Measurements from ENCODE around the gene ARNT2. TPM values are rescaled to one million over a fixed set of nuclear protein-coding genes. Genes with fewer than 3 reads are reported as not detected.

Gene ARNT2
- total and polyA plus RNA-seq, 2 of the 13 experiments (the other 11 are each of a cell fraction or from before 2014, with no cell fraction given) = 0.69 to 1.7 TPM

DNA sequence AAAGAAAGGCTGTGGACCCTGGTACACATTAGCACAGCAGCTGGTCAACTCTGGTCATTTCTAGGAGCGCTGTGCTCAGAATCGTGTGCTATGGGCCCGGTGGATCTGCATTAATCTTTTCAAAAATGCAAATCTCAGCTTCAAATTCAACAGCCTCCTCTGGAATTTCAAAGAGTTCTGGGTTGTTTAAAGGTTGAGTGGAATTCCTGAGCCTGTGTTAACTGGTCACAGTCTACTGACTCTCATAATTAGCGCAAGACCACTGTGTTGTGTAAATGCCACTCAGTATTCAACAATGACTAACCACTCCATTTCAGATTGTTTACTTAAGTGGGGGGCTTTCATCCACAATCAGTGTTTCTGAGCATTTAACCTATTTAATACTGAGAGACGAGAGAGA lies 2.7 kb upstream of the ARNT2 start (continued):
- TF ChIP-seq, protein P1, sequence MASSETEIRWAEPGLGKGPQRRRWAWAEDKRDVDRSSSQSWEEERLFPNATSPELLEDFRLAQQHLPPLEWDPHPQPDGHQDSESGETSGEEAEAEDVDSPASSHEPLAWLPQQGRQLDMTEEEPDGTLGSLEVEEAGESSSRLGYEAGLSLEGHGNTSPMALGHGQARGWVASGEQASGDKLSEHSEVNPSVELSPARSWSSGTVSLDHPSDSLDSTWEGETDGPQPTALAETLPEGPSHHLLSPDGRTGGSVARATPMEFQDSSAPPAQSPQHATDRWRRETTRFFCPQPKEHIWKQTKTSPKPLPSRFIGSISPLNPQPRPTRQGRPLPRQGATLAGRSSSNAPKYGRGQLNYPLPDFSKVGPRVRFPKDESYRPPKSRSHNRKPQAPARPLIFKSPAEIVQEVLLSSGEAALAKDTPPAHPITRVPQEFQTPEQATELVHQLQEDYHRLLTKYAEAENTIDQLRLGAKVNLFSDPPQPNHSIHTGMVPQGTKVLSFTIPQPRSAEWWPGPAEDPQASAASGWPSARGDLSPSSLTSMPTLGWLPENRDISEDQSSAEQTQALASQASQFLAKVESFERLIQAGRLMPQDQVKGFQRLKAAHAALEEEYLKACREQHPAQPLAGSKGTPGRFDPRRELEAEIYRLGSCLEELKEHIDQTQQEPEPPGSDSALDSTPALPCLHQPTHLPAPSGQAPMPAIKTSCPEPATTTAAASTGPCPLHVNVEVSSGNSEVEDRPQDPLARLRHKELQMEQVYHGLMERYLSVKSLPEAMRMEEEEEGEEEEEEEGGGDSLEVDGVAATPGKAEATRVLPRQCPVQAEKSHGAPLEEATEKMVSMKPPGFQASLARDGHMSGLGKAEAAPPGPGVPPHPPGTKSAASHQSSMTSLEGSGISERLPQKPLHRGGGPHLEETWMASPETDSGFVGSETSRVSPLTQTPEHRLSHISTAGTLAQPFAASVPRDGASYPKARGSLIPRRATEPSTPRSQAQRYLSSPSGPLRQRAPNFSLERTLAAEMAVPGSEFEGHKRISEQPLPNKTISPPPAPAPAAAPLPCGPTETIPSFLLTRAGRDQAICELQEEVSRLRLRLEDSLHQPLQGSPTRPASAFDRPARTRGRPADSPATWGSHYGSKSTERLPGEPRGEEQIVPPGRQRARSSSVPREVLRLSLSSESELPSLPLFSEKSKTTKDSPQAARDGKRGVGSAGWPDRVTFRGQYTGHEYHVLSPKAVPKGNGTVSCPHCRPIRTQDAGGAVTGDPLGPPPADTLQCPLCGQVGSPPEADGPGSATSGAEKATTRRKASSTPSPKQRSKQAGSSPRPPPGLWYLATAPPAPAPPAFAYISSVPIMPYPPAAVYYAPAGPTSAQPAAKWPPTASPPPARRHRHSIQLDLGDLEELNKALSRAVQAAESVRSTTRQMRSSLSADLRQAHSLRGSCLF (CRISPR knock-in tag; IDR thresholded peaks at IDR 0.05; ENCODE audit: borderline replicate concordance) = no peak
- no peak for TF ChIP-seq ZNF496 (CRISPR knock-in tag; IDR thresholded peaks at IDR 0.05; ENCODE audit: insufficient replicate concordance)

DNA sequence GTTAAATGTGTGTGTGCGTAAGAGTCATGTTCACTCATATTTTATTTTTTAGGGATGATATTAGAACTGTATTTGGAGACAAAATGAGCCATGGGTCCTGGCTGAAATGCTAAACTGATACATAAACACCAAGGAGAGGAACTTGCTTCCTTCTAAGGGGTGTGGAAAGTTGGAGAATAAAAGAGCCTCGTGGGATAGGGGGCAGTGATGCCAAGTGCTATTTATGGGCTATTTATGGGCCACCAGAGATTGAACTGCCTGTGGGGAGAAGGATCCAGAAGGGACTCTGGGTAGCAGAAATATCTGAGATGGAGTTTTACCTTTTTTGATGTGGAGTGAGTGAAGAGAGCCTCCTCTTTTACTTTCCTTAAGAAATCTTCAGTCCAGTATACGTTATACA lies 1.8 kb upstream of the ARNT2 start:
- no peak overlapping the region for H3K27ac ChIP-seq (ENCODE audit: extremely low read length, insufficient read depth, low read length)
- peaks cover 9% of the 10 kb centered on the region; the same call in 1 of the 2 replicates for H3K4me1 ChIP-seq (ENCODE audit: insufficient read depth, low read length)
- in situ Hi-C loops (cut with HindIII; ENCODE audit: extremely low pct_ligation_motif_present, low pct_unique_long_range_greater_than_20kb) = no loop called here
- DNase-seq (ENCODE audit: low spot score) (no peak), ATAC-seq (no peak), FAIRE-seq (no peak)
- ChIA-PET CTCF (ENCODE audit: low intra/inter-chr PET ratio, low total read pairs) (no interaction called here), POLR2A (no interaction called here)
- no peak overlapping the region for H3K9ac ChIP-seq (ENCODE audit: insufficient read depth, low read depth, low read length)
- H2AFZ ChIP-seq (ENCODE audit: low read length) = no peak overlapping the region
- intact Hi-C loops (cut with micrococcal nuclease; ENCODE audit: unreplicated experiment) = no loop called here
- BruUV-seq (replicated peaks) = no TSS peak
- no peaks in the 10 kb centered on the region for H3K9me3 ChIP-seq (ENCODE audit: low read length)
- H3K4me3 ChIP-seq (replicated peaks in 1 of 3; ENCODE audit: insufficient read depth in 1 of 3, low read depth in 2 of 3, low read length in 3 of 3) = no peak overlapping the region
- no peaks in the 10 kb centered on the region for H3K79me2 ChIP-seq (ENCODE audit: insufficient read depth, low read length)
- H3K36me3 ChIP-seq (replicated peaks in 1 of 2; ENCODE audit: control insufficient read depth in 1 of 2, insufficient read depth in 2 of 2, low read length in 2 of 2) = no peaks in the 10 kb centered on the region
- no peak for TF ChIP-seq NR3C1 (CRISPR knock-in tag; IDR thresholded peaks at IDR 0.05)
- TF ChIP-seq ZNF468 (CRISPR knock-in tag; IDR thresholded peaks at IDR 0.05) = no peak
- no peak for TF ChIP-seq ZNF232 (CRISPR knock-in tag; IDR thresholded peaks at IDR 0.05; ENCODE audit: borderline replicate concordance)
- no peak for TF ChIP-seq ARNT2 (CRISPR knock-in tag; IDR thresholded peaks at IDR 0.05; ENCODE audit: low read depth)
- no peak for TF ChIP-seq BHLHE40 (IDR thresholded peaks at IDR 0.05; ENCODE audit: low read length)
- TF ChIP-seq CREM (IDR thresholded peaks at IDR 0.05) = no peak
- no peak for TF ChIP-seq CREM (CRISPR knock-in tag; IDR thresholded peaks at IDR 0.05)
- no peak for TF ChIP-seq HNRNPUL1 (IDR thresholded peaks at IDR 0.05; ENCODE audit: low read depth, low read length)
- no peak for TF ChIP-seq SCMH1 (CRISPR knock-in tag; IDR thresholded peaks at IDR 0.05; ENCODE audit: borderline replicate concordance)
- no peak for TF ChIP-seq TOPORS (CRISPR knock-in tag; IDR thresholded peaks at IDR 0.05)
- TF ChIP-seq ZNF451 (CRISPR knock-in tag; IDR thresholded peaks at IDR 0.05) = no peak
- TF ChIP-seq ZNF251 (CRISPR knock-in tag; IDR thresholded peaks at IDR 0.05) = no peak
- WGBS (ENCODE audit: low lambda C conversion rate) = 83% methylated on average over 3 of the region's 3 CpGs
- no peak overlapping the region for H3K4me2 ChIP-seq (ENCODE audit: low read depth, low read length)
- 0 out of 2 replicates have a peak, but pooled peaks cover 3% of the 10 kb centered on the region for H4K20me1 ChIP-seq (ENCODE audit: insufficient read depth, low read length)
- peaks cover 4 to 43% of the 10 kb centered on the region in 2 experiments; a peak in 3 of 5 replicates for H3K27me3 ChIP-seq (ENCODE audit: control insufficient read depth in 1 of 2, insufficient read depth in 2 of 2, low read length in 2 of 2)

Data from HepG2 (cell line).